CD4-positive, alpha-beta T cell treated with Interleukin-17A for 1 hour (primary cell): Measurements from ENCODE around the gene CCDC107.

ENCODE experiments used
- DNase-seq: peaks from one replicate; pipeline ENCODE4 v3.0.0-alpha.2; 2020

Gene CCDC107

DNA sequence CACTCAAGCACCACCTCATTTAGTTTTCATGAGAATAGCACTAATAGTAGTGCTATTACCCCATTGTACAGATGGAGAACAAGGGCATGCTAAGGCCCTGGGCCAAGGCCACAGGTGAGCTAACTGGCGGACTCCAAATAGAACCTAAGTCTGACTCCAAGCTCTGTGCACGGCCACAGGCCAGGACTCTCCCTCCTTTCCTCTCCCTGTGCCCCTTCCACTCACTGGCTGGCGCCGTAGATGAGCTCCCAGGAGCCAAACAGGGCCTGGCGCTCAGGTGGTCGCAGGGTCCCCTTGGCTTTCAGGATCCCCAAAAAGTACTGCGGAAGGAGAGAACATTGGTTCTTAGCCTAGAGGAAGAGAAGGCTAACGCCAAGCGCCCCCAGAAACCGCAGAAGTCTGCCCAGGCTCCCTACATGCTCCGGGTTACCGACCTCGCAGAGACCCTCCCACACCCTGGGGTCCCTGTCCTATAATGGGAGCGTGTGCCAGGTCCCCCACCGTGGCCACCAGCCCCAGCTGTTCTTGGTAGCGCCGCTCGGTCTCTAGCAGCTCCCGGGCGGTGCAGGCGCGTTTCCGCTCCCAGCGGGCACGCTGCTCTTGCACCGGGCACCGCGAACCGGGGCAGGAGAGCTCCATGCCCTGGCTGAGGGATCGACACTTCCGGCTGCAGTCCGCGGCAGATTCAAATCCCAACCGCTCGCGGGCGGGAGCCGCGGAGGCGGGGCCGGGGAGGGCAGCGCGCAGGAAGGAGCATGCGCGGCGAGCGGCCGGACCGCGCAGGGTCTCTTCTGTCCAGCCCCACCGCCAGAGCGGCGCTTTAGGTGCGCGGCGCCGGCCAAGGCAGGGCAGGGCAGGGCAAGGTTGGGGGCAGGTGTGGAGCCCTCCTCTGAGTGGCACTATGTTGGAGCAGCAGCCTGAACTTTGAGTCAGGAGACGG lies 6.7 kb downstream of the CCDC107 start, which contains the start of gene ARHGEF39:
Gene ARHGEF39, minus strand, starts transcription at position 665 of the 940 bp plus-strand sequence. Its CDS starts 26 bp downstream, at position 639.
- DNase-seq = peak; percentile 70

DNA sequence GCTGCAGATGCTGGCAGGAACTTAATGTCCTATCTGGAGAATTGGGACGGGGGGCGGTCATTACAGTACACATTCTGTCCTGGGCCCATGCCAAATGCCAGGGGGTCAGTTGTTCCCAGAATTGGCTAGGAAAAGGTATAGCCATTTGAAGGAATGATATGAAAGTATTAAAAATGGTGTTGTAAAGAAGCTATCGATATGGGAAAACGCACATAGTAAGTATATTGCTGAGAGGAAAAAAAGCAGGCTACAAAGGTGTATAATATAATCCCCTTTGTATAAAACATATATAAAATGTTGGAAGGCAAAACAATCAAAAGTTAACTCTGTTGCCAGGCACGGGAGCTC lies 7.4 kb downstream of the CCDC107 start:
- no peak for DNase-seq

DNA sequence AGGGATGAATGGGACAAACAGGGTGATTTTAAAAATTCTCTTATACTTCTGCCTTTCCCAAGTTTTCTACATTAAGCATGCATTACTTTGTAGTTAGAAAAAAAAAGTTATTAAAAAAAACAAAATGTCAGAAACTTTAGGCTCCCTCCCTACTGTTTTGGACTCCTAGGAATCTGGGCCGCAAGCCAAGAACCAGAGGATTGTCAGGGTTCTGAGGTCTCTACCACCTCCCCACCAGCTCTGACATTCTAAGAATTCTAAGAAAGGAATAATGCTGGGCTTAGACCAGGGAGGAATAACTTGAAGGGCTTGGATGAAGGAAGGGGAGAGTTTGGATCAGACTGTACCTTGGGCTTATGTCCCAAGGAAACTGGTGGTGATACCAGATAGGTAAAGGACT lies 8.0 kb downstream of the CCDC107 start:
- DNase-seq = no peak

DNA sequence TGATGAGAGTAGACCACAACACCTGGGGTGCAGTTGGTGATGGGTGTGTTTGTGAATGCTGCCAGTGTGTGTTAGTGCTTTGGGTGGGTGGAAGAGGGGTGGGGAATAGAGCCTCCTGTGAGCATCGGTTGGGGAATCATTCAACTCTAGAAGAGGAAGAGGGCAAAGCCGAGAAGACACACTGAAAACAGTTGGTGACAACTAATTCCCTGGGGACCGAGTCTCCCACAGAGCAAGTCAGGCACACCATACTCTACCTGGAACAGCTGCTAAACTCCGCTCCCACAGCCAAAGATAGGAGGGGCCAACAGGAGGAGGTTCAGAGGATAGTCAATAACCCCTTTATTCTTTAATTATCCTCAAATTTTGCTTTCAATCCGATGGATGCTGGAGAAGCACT lies 8.5 kb downstream of the CCDC107 start:
- no peak for DNase-seq

DNA sequence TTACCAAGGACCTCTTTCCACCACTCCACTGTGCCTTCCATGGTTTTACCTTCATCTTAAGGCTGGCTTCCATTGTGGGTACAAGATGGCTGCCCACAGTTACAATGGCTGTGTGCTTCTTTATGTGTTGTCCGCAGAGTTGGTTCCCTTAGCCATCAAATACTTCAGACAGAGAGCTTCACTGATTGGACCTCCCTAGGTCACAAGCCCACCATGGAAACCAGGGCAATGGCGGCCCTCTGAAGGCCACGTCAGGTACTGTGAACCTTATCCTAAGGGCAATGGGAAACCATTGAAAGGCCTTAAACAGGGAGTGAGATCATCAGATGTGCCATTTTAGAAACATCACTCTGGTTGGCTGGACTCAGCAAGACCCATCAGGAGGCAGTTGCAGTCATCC lies 9.8 kb downstream of the CCDC107 start:
- DNase-seq = no peak

DNA sequence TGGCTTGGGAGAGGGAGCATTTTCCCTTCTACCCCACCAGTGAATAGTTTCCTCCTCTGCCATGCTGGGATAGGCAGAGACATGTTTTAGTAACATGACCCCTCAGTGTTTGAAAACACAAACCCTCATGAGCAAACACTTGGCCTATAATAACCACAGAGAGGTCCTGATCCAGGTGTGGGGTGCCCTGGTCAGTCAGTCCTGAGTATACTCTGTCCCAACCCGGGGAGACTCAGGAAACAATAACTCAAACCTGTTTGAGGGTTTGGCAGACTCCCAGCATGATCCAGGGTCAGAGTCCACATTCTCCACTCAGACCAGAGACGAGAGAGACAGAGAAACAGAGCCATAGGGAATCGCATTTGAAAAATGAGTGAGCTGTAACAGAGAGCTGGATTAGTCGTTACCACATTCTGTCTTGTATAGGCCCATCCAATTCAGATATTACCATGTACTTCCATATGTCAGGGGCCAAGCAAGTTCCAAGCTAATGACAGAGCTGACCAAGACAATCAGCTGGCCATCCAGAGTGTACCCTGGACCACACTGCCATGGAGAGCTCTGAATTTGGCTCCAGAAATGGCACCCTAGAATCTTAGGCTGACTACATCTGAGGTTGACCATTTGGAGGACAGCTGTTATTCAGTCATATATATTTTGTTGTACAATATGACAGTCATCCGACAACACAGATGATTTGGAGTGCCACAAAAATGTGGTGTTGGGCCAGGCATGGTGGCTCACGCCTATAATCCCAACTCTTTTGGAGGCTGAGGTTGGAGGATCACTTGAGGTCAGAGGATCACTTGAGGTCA lies 11.4 kb downstream of the CCDC107 start:
- no peak for DNase-seq

DNA sequence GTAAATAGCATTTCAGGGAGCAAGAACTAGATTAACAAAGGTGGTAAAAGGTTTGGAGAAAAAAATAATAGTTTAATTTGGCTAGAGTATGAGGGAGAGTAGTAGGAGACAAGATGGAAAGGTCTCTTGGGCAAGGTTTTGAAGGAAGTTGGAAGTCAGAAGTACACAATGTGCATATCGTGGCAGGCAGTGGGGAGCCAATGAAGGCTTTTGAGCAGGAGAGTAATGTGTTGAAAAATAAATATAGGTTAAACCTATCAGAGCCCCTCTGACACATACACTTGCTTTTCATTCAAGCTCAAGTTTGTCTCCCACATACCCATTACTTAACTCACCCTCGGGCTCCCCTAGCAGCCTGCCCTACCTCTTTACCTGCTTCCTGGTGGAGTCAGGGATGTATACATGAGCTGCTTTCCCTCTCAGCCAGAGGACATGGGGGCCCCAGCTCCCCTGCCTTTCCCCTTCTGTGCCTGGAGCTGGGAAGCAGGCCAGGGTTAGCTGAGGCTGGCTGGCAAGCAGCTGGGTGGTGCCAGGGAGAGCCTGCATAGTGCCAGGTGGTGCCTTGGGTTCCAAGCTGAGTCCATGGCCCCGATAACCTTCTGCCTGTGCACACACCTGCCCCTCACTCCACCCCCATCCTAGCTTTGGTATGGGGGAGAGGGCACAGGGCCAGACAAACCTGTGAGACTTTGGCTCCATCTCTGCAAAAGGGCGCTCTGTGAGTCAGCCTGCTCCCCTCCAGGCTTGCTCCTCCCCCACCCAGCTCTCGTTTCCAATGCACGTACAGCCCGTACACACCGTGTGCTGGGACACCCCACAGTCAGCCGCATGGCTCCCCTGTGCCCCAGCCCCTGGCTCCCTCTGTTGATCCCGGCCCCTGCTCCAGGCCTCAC lies 15.3 kb downstream of the CCDC107 start, which contains the start of gene CA9:
Gene CA9, plus strand, starts transcription at position 797 of the 893 bp plus-strand sequence. Its CDS starts 32 bp downstream, at position 829.
- no peak for DNase-seq

DNA sequence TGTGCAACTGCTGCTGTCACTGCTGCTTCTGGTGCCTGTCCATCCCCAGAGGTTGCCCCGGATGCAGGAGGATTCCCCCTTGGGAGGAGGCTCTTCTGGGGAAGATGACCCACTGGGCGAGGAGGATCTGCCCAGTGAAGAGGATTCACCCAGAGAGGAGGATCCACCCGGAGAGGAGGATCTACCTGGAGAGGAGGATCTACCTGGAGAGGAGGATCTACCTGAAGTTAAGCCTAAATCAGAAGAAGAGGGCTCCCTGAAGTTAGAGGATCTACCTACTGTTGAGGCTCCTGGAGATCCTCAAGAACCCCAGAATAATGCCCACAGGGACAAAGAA lies 15.9 kb downstream of the CCDC107 start:
- no peak for DNase-seq

DNA sequence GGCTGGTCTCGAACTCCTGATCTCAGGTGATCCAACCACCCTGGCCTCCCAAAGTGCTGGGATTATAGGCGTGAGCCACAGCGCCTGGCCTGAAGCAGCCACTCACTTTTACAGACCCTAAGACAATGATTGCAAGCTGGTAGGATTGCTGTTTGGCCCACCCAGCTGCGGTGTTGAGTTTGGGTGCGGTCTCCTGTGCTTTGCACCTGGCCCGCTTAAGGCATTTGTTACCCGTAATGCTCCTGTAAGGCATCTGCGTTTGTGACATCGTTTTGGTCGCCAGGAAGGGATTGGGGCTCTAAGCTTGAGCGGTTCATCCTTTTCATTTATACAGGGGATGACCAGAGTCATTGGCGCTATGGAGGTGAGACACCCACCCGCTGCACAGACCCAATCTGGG lies 17.1 kb downstream of the CCDC107 start:
- DNase-seq = no peak

DNA sequence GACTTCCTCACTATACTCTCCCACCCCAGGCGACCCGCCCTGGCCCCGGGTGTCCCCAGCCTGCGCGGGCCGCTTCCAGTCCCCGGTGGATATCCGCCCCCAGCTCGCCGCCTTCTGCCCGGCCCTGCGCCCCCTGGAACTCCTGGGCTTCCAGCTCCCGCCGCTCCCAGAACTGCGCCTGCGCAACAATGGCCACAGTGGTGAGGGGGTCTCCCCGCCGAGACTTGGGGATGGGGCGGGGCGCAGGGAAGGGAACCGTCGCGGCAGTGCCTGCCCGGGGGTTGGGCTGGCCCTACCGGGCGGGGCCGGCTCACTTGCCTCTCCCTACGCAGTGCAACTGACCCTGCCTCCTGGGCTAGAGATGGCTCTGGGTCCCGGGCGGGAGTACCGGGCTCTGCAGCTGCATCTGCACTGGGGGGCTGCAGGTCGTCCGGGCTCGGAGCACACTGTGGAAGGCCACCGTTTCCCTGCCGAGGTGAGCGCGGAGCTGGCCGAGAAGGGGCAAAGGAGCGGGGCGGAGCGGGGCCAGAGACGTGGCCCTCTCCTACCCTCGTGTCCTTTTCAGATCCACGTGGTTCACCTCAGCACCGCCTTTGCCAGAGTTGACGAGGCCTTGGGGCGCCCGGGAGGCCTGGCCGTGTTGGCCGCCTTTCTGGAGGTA lies 17.8 kb downstream of the CCDC107 start:
- DNase-seq = peak; percentile 30

DNA sequence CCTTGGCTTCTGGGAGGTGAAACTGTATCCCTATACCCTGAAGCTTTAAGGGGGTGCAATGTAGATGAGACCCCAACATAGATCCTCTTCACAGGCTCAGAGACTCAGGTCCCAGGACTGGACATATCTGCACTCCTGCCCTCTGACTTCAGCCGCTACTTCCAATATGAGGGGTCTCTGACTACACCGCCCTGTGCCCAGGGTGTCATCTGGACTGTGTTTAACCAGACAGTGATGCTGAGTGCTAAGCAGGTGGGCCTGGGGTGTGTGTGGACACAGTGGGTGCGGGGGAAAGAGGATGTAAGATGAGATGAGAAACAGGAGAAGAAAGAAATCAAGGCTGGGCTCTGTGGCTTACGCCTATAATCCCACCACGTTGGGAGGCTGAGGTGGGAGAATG lies 21.0 kb downstream of the CCDC107 start:
- DNase-seq = no peak

DNA sequence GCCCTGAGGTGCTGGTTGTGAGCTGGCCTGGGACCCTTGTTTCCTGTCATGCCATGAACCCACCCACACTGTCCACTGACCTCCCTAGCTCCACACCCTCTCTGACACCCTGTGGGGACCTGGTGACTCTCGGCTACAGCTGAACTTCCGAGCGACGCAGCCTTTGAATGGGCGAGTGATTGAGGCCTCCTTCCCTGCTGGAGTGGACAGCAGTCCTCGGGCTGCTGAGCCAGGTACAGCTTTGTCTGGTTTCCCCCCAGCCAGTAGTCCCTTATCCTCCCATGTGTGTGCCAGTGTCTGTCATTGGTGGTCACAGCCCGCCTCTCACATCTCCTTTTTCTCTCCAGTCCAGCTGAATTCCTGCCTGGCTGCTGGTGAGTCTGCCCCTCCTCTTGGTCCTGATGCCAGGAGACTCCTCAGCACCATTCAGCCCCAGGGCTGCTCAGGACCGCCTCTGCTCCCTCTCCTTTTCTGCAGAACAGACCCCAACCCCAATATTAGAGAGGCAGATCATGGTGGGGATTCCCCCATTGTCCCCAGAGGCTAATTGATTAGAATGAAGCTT lies 21.8 kb downstream of the CCDC107 start:
- no peak for DNase-seq

DNA sequence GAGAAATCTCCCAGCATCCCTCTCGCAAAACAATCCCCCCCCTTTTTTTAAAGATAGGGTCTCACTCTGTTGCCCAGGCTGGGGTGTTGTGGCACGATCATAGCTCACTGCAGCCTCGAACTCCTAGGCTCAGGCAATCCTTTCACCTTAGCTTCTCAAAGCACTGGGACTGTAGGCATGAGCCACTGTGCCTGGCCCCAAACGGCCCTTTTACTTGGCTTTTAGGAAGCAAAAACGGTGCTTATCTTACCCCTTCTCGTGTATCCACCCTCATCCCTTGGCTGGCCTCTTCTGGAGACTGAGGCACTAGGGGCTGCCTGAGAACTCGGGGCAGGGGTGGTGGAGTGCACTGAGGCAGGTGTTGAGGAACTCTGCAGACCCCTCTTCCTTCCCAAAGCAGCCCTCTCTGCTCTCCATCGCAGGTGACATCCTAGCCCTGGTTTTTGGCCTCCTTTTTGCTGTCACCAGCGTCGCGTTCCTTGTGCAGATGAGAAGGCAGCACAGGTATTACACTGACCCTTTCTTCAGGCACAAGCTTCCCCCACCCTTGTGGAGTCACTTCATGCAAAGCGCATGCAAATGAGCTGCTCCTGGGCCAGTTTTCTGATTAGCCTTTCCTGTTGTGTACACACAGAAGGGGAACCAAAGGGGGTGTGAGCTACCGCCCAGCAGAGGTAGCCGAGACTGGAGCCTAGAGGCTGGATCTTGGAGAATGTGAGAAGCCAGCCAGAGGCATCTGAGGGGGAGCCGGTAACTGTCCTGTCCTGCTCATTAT lies 22.4 kb downstream of the CCDC107 start:
- DNase-seq = no peak

DNA sequence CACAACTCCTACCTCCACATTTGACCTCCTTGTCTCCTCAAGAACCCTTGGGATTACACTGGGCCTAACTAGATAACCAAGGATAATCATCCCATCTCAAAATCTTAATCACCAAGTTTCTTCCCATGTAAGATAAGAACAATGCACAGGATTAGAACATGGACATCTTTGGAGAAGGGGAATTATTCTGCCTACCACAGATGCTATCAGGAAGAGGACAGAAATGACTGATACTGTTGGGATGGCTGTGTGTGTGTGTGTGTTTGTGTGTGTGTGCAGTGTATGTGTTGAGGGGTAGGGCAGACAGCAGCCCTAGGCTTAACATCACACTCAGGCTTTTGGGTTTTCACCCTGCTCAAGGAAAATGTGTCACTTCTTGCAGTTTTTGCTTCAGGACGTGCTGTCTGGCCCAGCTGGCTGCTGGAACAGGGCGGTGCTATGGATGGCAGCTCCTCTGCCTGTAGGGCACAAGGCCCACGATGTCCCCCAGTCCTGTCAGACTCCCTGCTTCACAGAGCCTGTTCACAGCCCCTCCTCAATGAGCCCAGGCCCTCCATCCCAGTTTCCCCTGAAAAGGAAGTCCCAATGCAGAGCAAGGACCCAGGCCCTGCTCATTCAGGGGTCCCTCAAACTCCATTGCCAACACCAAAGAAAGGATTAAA lies 23.4 kb downstream of the CCDC107 start:
- DNase-seq = no peak

DNA sequence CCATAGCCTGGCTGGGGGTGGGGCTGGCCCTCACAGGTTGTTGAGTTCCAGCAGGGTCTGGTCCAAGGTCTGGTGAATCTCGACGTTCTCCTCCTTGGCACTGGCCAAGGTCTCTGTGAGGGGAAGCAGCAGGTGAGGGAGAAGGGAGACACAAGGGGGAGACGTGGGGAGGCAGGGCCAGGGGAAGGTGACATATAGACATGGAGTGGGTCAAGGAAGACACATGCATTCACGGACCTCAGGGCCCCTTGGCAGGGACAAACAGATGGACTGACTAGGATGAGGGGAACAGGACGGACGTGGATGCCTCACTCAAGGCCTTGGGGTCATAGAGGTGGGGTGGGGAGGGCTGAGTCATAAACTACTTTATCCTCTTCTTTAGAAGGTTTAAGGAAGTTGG lies 24.0 kb downstream of the CCDC107 start:
- DNase-seq = no peak

DNA sequence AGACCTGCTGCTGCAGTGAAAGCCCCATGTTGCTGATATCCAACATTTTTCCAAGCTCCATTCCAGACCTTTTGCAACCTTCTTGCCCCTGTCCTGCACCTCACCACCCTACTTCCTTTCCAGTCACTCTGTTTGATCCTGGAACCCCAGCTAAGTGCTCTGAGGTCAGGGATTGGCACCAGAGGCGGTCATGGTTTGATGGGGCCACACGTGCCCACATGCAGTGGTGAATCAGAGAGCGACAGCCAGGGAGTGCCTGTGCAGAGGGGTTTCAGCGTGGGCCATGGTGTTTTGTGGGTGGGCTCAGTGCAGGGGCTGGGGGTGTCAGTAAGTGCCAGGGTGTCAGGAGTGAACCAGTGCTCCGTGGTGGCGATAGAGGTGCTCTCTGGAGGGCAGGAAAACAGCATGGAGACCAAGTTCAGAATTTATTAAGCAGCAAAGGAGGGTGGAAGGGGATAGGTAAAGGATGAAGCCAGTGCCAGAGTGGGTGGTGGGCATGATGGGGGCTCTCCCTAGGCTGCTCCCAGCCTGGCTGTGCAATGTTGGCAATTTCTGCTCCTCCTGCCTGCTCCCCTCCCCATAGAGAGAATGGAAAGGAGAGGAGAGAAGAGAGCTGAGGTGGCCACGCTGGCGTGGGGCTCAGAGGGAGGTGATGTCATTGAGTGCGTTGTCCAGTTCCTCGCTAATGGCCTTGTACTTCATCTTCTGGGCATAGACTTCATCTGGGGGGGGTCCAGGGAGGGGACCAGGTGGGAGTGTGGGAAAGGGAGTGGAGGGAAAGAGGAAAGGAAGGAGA lies 24.6 kb downstream of the CCDC107 start:
- DNase-seq = no peak

DNA sequence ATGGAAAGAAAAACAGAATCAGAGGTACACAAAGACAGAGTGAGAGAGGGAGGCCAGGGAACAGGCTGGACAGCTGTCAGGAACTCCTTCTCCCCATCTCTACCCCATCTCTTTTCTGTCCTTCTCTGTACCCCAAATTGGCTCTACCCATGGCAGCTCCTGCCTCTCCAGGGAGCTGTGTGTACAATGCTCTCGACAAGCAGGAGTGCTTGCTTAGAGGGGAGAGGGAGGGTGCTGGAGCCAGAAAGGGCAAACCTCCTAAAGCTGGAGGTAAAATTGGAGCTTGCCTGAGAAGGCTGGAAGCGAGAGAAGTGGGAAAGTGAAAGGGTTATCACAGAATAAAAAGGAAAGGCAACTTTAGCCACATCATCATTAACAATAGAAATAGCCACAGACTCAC lies 25.2 kb downstream of the CCDC107 start:
- DNase-seq = no peak

DNA sequence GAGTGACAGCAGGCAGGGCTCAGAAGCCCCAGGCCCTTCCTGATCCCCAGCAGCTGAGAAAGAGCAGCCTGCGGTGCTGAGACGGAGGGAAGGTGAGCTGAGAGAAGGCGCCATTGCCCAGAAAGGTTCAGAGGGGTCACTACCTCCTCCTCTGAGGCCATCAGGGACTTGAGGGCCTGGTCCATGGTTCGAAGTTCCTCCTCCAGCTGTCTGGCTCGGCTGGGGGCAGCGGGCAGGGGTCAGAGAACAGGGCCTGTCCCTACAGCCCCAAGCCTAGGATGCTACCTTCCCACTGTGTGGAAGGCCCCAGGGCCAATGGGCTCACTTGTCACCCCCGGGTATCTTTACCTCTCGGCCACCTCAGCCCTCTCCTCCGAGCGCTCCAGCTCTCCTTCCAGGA lies 26.8 kb downstream of the CCDC107 start:
- DNase-seq = no peak

DNA sequence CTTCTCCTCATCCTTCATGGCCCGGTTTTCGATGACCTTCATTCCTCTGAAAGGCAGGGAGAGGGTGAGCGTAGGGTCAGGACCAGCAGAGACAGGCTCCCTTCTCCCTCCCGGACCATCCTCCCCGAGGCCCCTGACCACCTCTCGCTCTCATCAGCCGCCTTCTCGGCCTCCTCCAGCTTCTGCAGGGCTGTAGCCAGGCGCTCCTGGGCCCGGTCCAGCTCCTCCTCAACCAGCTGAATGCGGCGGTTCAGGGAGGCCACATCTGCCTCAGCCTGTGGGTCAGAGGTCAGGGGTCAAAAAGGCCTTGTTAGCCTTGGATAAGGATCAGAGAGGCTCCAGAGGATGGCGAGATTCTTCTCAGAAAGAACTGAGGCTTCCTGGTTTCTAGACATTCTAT lies 27.4 kb downstream of the CCDC107 start:
- DNase-seq = no peak
